ENCODE results near the gene DACT2. TPM values are rescaled to one million over a fixed set of nuclear protein-coding genes. Genes with fewer than 3 reads are reported as not detected.

DACT2 gene
- total and polyA plus RNA-seq, 10 of the 15 experiments (the other 5 are each of a cell fraction or from before 2014, with no cell fraction given), result not detected

DNA sequence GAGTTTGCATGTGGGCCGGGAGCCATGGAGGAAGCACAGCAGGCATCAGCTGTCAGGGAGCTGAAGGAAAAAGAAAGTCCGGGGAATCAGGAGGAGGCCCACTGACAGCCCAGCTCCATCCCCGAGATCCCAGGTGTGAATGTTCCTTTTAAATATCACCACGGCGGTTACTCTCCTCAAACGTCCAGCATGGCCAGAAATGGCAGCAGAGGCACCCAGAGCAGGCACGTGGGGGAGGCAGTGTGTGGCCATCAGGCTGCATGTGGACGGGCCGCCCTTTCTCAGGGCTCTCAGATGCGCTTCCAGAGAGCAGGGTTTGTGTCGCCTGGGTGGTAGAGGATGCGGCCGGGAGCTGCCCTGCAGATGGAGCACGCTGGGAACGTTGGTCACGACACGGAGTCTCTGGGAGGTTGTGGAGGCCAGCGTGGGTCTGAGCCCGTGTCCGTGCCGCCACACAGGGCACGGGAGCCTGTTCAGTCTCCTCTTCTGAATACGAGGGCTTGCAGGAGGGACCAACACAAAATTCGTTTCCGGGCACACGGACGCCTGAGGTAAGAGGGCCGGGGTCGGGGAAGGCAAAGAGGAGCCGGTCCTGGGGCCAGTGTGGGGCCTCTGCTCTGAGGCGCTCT lies 45.3 kb upstream of the DACT2 start:
- no peaks in the 10 kb centered on the region for H4K20me1 ChIP-seq (ENCODE audit: control insufficient read depth, insufficient read depth)
- no peak overlapping the region for H3K4me2 ChIP-seq (ENCODE audit: control insufficient read depth, insufficient read depth)
- DNase-seq (ENCODE audit: low read depth, low spot score), result no peak
- H3K36me3 ChIP-seq (ENCODE audit: control insufficient read depth in 2 of 2, insufficient read depth in 2 of 2, low read length in 1 of 2), result no peaks in the 10 kb centered on the region
- no peaks in the 10 kb centered on the region for H3K27me3 ChIP-seq (replicated peaks in 1 of 2; ENCODE audit: control insufficient read depth in 2 of 2, insufficient read depth in 2 of 2, low read length in 1 of 2)
- ChIA-PET POLR2A (no interaction called here), RAD21 (ENCODE audit: unreplicated experiment) (no interaction called here), CTCF (no interaction called here), SMC1A (ENCODE audit: uncharacterized antibody, unreplicated experiment) (no interaction called here)
- H3K9ac ChIP-seq (ENCODE audit: control insufficient read depth, insufficient read depth, low read length), result no peak overlapping the region
- intact Hi-C loops (cut with micrococcal nuclease; ENCODE audit: unreplicated experiment), result no loop called here
- H3K4me3 ChIP-seq, result no peak overlapping the region
- H2AFZ ChIP-seq (ENCODE audit: control insufficient read depth, low read depth, low read length), result no peak overlapping the region
- H3K27ac ChIP-seq (ENCODE audit: control insufficient read depth, insufficient read depth), result no peak overlapping the region
- no peaks in the 10 kb centered on the region for H3K79me2 ChIP-seq (ENCODE audit: control insufficient read depth, insufficient read depth, low read length)
- WGBS (ENCODE audit: insufficient coverage, insufficient replicate concordance, low lambda C conversion rate, missing lambda C conversion rate), result 65% methylated on average over 29 of the region's 31 CpGs
- no TSS peak for BruUV-seq (replicated peaks)
- no peak for ATAC-seq
- in situ Hi-C loops (cut with MboI), result no loop called here
- FAIRE-seq, result no peak
- H3K4me1 ChIP-seq (ENCODE audit: control insufficient read depth, insufficient read depth, low read length), result no peaks in the 10 kb centered on the region
- no peaks in the 10 kb centered on the region for H3K9me3 ChIP-seq (replicated peaks; ENCODE audit: control insufficient read depth, insufficient read depth, low read length)
- TF ChIP-seq TBL1XR1 (IDR thresholded peaks at IDR 0.05; ENCODE audit: low read depth, low read length) (no peak), IKZF1 (conservative IDR thresholded peaks at IDR 0.05) (no peak), SMAD1 (IDR thresholded peaks at IDR 0.05; ENCODE audit: low read depth, partially characterized antibody) (no peak), ZBED1 (IDR thresholded peaks at IDR 0.05; ENCODE audit: borderline replicate concordance) (no peak), SRF (IDR thresholded peaks at IDR 0.05; ENCODE audit: low read depth in 2 of 2, low read length in 2 of 2) (no peak), NRF1 (conservative IDR thresholded peaks at IDR 0.05; ENCODE audit: low read depth, low read length) (no peak), ZNF207 (IDR thresholded peaks at IDR 0.05; ENCODE audit: borderline replicate concordance) (no peak), ZNF24 (IDR thresholded peaks at IDR 0.05) (no peak), SMARCA5 (IDR thresholded peaks at IDR 0.05) (no peak), SP1 (IDR thresholded peaks at IDR 0.05; ENCODE audit: low read depth, low read length) (no peak), STAT1 (conservative IDR thresholded peaks at IDR 0.05) (no peak), HCFC1 (IDR thresholded peaks at IDR 0.05; ENCODE audit: low read length) (no peak), BRCA1 (IDR thresholded peaks at IDR 0.05; ENCODE audit: low read depth, low read length) (no peak), NFYA (IDR thresholded peaks at IDR 0.05; ENCODE audit: borderline replicate concordance, low read depth, low read length) (no peak)
- TF ChIP-seq, protein P1, sequence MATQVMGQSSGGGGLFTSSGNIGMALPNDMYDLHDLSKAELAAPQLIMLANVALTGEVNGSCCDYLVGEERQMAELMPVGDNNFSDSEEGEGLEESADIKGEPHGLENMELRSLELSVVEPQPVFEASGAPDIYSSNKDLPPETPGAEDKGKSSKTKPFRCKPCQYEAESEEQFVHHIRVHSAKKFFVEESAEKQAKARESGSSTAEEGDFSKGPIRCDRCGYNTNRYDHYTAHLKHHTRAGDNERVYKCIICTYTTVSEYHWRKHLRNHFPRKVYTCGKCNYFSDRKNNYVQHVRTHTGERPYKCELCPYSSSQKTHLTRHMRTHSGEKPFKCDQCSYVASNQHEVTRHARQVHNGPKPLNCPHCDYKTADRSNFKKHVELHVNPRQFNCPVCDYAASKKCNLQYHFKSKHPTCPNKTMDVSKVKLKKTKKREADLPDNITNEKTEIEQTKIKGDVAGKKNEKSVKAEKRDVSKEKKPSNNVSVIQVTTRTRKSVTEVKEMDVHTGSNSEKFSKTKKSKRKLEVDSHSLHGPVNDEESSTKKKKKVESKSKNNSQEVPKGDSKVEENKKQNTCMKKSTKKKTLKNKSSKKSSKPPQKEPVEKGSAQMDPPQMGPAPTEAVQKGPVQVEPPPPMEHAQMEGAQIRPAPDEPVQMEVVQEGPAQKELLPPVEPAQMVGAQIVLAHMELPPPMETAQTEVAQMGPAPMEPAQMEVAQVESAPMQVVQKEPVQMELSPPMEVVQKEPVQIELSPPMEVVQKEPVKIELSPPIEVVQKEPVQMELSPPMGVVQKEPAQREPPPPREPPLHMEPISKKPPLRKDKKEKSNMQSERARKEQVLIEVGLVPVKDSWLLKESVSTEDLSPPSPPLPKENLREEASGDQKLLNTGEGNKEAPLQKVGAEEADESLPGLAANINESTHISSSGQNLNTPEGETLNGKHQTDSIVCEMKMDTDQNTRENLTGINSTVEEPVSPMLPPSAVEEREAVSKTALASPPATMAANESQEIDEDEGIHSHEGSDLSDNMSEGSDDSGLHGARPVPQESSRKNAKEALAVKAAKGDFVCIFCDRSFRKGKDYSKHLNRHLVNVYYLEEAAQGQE (IDR thresholded peaks at IDR 0.05; ENCODE audit: low read depth, low read length), result no peak
- TF ChIP-seq, protein P2, sequence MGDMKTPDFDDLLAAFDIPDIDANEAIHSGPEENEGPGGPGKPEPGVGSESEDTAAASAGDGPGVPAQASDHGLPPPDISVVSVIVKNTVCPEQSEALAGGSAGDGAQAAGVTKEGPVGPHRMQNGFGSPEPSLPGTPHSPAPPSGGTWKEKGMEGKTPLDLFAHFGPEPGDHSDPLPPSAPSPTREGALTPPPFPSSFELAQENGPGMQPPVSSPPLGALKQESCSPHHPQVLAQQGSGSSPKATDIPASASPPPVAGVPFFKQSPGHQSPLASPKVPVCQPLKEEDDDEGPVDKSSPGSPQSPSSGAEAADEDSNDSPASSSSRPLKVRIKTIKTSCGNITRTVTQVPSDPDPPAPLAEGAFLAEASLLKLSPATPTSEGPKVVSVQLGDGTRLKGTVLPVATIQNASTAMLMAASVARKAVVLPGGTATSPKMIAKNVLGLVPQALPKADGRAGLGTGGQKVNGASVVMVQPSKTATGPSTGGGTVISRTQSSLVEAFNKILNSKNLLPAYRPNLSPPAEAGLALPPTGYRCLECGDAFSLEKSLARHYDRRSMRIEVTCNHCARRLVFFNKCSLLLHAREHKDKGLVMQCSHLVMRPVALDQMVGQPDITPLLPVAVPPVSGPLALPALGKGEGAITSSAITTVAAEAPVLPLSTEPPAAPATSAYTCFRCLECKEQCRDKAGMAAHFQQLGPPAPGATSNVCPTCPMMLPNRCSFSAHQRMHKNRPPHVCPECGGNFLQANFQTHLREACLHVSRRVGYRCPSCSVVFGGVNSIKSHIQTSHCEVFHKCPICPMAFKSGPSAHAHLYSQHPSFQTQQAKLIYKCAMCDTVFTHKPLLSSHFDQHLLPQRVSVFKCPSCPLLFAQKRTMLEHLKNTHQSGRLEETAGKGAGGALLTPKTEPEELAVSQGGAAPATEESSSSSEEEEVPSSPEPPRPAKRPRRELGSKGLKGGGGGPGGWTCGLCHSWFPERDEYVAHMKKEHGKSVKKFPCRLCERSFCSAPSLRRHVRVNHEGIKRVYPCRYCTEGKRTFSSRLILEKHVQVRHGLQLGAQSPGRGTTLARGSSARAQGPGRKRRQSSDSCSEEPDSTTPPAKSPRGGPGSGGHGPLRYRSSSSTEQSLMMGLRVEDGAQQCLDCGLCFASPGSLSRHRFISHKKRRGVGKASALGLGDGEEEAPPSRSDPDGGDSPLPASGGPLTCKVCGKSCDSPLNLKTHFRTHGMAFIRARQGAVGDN (IDR thresholded peaks at IDR 0.05), result no peak
- TF ChIP-seq, protein P3, sequence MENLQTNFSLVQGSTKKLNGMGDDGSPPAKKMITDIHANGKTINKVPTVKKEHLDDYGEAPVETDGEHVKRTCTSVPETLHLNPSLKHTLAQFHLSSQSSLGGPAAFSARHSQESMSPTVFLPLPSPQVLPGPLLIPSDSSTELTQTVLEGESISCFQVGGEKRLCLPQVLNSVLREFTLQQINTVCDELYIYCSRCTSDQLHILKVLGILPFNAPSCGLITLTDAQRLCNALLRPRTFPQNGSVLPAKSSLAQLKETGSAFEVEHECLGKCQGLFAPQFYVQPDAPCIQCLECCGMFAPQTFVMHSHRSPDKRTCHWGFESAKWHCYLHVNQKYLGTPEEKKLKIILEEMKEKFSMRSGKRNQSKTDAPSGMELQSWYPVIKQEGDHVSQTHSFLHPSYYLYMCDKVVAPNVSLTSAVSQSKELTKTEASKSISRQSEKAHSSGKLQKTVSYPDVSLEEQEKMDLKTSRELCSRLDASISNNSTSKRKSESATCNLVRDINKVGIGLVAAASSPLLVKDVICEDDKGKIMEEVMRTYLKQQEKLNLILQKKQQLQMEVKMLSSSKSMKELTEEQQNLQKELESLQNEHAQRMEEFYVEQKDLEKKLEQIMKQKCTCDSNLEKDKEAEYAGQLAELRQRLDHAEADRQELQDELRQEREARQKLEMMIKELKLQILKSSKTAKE (IDR thresholded peaks at IDR 0.05; ENCODE audit: low read depth, poor library complexity, severe bottlenecking), result no peak
